HEK293 (cell line): Measurements from ENCODE around the gene KAT2B.
A peak's percentile ranks its signal among the peaks of the same experiment; 100 is the strongest.

Source experiments
- CTCF ChIA-PET: fragments of 350-600 bp; formaldehyde crosslinking; extraction: SDS; loops from one replicate; lab custom pipeline; 2021; ENCODE audit warnings: antibody characterized with exemption; lab: Yijun Ruan, JAX
- POLR2A ChIA-PET: fragments of 300-600 bp; formaldehyde crosslinking; extraction: SDS; loops from one replicate; lab custom pipeline; 2020; ENCODE audit warnings: antibody characterized with exemption, inconsistent platforms; lab: Yijun Ruan, JAX
- H3K27ac ChIP-seq: fragments of 200-500 bp; sonication (Bioruptor generic); 2 replicates; pipeline ENCODE4 v1.5.1; 2014; ENCODE audit warnings: low read depth, low read length, control low read depth, inconsistent platforms; ENCODE audit errors: extremely low read depth
- H3K36me3 ChIP-seq, 2 experiments: fragments of 200-500 bp in 1 of 2; sonication (Bioruptor generic) in 1 of 2; 1 replicate in 1 of 2; 2 replicates in 1 of 2; pipeline ENCODE4 v1.5.1; 2014 to 2017; ENCODE audit warnings: inconsistent platforms in 2 of 2, low read length in 2 of 2; ENCODE audit not compliant: control insufficient read depth in 2 of 2, insufficient read depth in 1 of 2
- H3K4me1 ChIP-seq: fragments of 200-500 bp; sonication (Bioruptor generic); 2 replicates; pipeline ENCODE4 v1.5.1; 2014; ENCODE audit warnings: mild to moderate bottlenecking, low read length, inconsistent platforms; ENCODE audit not compliant: control insufficient read depth, insufficient read depth
- H3K4me3 ChIP-seq: 2 replicates; pipeline ENCODE4 v1.5.1; 2011; ENCODE audit warnings: low read depth, mild to moderate bottlenecking, control low read depth, low read length, moderate library complexity
- H3K9me3 ChIP-seq: fragments of 200-500 bp; sonication (Bioruptor generic); 2 replicates; pipeline ENCODE4 v1.5.1; 2014; ENCODE audit warnings: low read depth, low read length, inconsistent platforms; ENCODE audit not compliant: control insufficient read depth, insufficient read depth
- BCL11A ChIP-seq: fragments of 450-650 bp; formaldehyde crosslinking; IDR thresholded peaks from 2 replicates; pipeline ENCODE4 v1.5.1; 2016; ENCODE audit warnings: low read depth, missing biosample characterization, missing genetic modification characterization
- GLI2 ChIP-seq: fragments of 450-650 bp; formaldehyde crosslinking; IDR thresholded peaks from 2 replicates; pipeline ENCODE4; 2017; ENCODE audit warnings: missing biosample characterization, missing genetic modification characterization, low read depth, borderline replicate concordance
- GLIS1 ChIP-seq: fragments of 450-650 bp; formaldehyde crosslinking; IDR thresholded peaks from 2 replicates; pipeline ENCODE4 v1.5.1; 2016; ENCODE audit warnings: missing biosample characterization, missing genetic modification characterization
- IKZF3 ChIP-seq: fragments of 450-650 bp; IDR thresholded peaks from 2 replicates; pipeline ENCODE4 v1.5.0; 2018; ENCODE audit warnings: missing biosample characterization, mild to moderate bottlenecking, missing genetic modification characterization, moderate library complexity
- KLF1 ChIP-seq: fragments of 450-650 bp; formaldehyde crosslinking; IDR thresholded peaks from 2 replicates; pipeline ENCODE4 v1.5.1; 2016; ENCODE audit warnings: missing biosample characterization, missing genetic modification characterization
- MZF1 ChIP-seq: fragments of 450-650 bp; formaldehyde crosslinking; IDR thresholded peaks from 2 replicates; pipeline ENCODE4 v1.5.1; 2017; ENCODE audit warnings: missing biosample characterization, missing genetic modification characterization, borderline replicate concordance
- OSR2 ChIP-seq: fragments of 450-650 bp; formaldehyde crosslinking; IDR thresholded peaks from 2 replicates; pipeline ENCODE4 v1.5.1; 2016; ENCODE audit warnings: missing biosample characterization, missing genetic modification characterization
- REPIN1 ChIP-seq: fragments of 450-650 bp; formaldehyde crosslinking; IDR thresholded peaks from 2 replicates; pipeline ENCODE4 v1.5.1; 2017; ENCODE audit warnings: missing biosample characterization, missing genetic modification characterization, low read depth
- SP7 ChIP-seq: fragments of 450-650 bp; formaldehyde crosslinking; IDR thresholded peaks from 2 replicates; pipeline ENCODE4 v1.5.1; 2016; ENCODE audit warnings: missing biosample characterization, missing genetic modification characterization
- WT1 ChIP-seq: fragments of 450-650 bp; formaldehyde crosslinking; IDR thresholded peaks from 2 replicates; pipeline ENCODE4 v1.5.1; 2016; ENCODE audit warnings: missing biosample characterization, missing genetic modification characterization
- ZBTB17 ChIP-seq: fragments of 450-650 bp; formaldehyde crosslinking; IDR thresholded peaks from 2 replicates; pipeline ENCODE4 v1.5.1; 2016; ENCODE audit warnings: missing biosample characterization, missing genetic modification characterization
- ZBTB20 ChIP-seq: fragments of 450-650 bp; formaldehyde crosslinking; IDR thresholded peaks from 2 replicates; pipeline ENCODE4 v1.5.1; 2016; ENCODE audit warnings: missing biosample characterization, missing genetic modification characterization
- ZBTB48 ChIP-seq: fragments of 450-650 bp; formaldehyde crosslinking; IDR thresholded peaks from 2 replicates; pipeline ENCODE4 v1.5.1; 2016; ENCODE audit warnings: missing biosample characterization, missing genetic modification characterization
- ZNF184 ChIP-seq: fragments of 450-650 bp; IDR thresholded peaks from 2 replicates; pipeline ENCODE4 v1.5.1; 2018; ENCODE audit warnings: missing biosample characterization, mild to moderate bottlenecking, missing genetic modification characterization
- ZNF2 ChIP-seq: fragments of 450-650 bp; formaldehyde crosslinking; IDR thresholded peaks from 2 replicates; pipeline ENCODE4 v1.5.1; 2016; ENCODE audit warnings: missing biosample characterization, missing genetic modification characterization
- ZNF211 ChIP-seq: fragments of 450-650 bp; formaldehyde crosslinking; IDR thresholded peaks from 2 replicates; pipeline ENCODE4 v1.5.1; 2016; ENCODE audit warnings: low read depth, missing biosample characterization, missing genetic modification characterization
- ZNF24 ChIP-seq: fragments of 450-650 bp; formaldehyde crosslinking; IDR thresholded peaks from 2 replicates; pipeline ENCODE4 v1.5.1; 2016; ENCODE audit warnings: missing biosample characterization, missing genetic modification characterization
- ZNF341 ChIP-seq: fragments of 450-650 bp; formaldehyde crosslinking; IDR thresholded peaks from 2 replicates; pipeline ENCODE4; 2016; ENCODE audit warnings: low read depth, missing biosample characterization, missing genetic modification characterization
- ZNF366 ChIP-seq: fragments of 450-650 bp; formaldehyde crosslinking; conservative IDR thresholded peaks from 2 replicates; pipeline ENCODE4 v1.5.1; 2016; ENCODE audit warnings: missing biosample characterization, missing genetic modification characterization
- ZNF416 ChIP-seq: fragments of 450-650 bp; formaldehyde crosslinking; IDR thresholded peaks from 2 replicates; pipeline ENCODE4 v1.5.1; 2016; ENCODE audit warnings: missing biosample characterization, missing genetic modification characterization
- ZNF423 ChIP-seq: fragments of 450-650 bp; formaldehyde crosslinking; IDR thresholded peaks from 2 replicates; pipeline ENCODE4 v1.5.1; 2016; ENCODE audit warnings: missing biosample characterization, missing genetic modification characterization
- ZNF426 ChIP-seq: fragments of 450-650 bp; formaldehyde crosslinking; IDR thresholded peaks from 2 replicates; pipeline ENCODE4 v1.5.1; 2017; ENCODE audit warnings: missing biosample characterization, missing genetic modification characterization, mild to moderate bottlenecking, inconsistent platforms, moderate library complexity
- ZNF433 ChIP-seq: fragments of 450-650 bp; formaldehyde crosslinking; IDR thresholded peaks from 2 replicates; pipeline ENCODE4 v1.5.1; 2016; ENCODE audit warnings: missing biosample characterization, missing genetic modification characterization, low read depth
- ZNF473 ChIP-seq: fragments of 450-650 bp; formaldehyde crosslinking; IDR thresholded peaks from 2 replicates; pipeline ENCODE4 v1.5.1; 2017; ENCODE audit warnings: missing biosample characterization, missing genetic modification characterization
- ZNF501 ChIP-seq: fragments of 450-650 bp; formaldehyde crosslinking; IDR thresholded peaks from 2 replicates; pipeline ENCODE4 v1.5.1; 2016; ENCODE audit warnings: missing biosample characterization, missing genetic modification characterization
- ZNF561 ChIP-seq: fragments of 450-650 bp; IDR thresholded peaks from 2 replicates; pipeline ENCODE4 v1.5.1; 2018; ENCODE audit warnings: missing biosample characterization, missing genetic modification characterization, borderline replicate concordance
- ZNF596 ChIP-seq: fragments of 450-650 bp; IDR thresholded peaks from 2 replicates; pipeline ENCODE4 v1.5.0; 2018; ENCODE audit warnings: missing biosample characterization, mild to moderate bottlenecking, missing genetic modification characterization, moderate library complexity
- ZNF600 ChIP-seq: fragments of 450-650 bp; formaldehyde crosslinking; IDR thresholded peaks from 2 replicates; pipeline ENCODE4 v1.5.1; 2016; ENCODE audit warnings: missing biosample characterization, missing genetic modification characterization
- ZNF629 ChIP-seq: fragments of 450-650 bp; formaldehyde crosslinking; IDR thresholded peaks from 2 replicates; pipeline ENCODE4 v1.5.1; 2017; ENCODE audit warnings: missing biosample characterization, missing genetic modification characterization
- ZNF692 ChIP-seq: fragments of 450-650 bp; formaldehyde crosslinking; IDR thresholded peaks from 2 replicates; pipeline ENCODE4 v1.5.1; 2016; ENCODE audit warnings: missing biosample characterization, missing genetic modification characterization
- ZNF843 ChIP-seq: fragments of 450-650 bp; formaldehyde crosslinking; IDR thresholded peaks from 2 replicates; pipeline ENCODE4 v1.5.1; 2016; ENCODE audit warnings: missing biosample characterization, missing genetic modification characterization
- TF ChIP-seq, protein P1 (sequence below): fragments of 450-650 bp; formaldehyde crosslinking; IDR thresholded peaks from 2 replicates; pipeline ENCODE4 v1.5.1; 2016; ENCODE audit warnings: missing biosample characterization, missing genetic modification characterization
- TF ChIP-seq, protein P2 (sequence below): fragments of 450-650 bp; formaldehyde crosslinking; IDR thresholded peaks from 2 replicates; pipeline ENCODE4 v1.5.1; 2016; ENCODE audit warnings: missing biosample characterization, missing genetic modification characterization

Gene KAT2B

DNA sequence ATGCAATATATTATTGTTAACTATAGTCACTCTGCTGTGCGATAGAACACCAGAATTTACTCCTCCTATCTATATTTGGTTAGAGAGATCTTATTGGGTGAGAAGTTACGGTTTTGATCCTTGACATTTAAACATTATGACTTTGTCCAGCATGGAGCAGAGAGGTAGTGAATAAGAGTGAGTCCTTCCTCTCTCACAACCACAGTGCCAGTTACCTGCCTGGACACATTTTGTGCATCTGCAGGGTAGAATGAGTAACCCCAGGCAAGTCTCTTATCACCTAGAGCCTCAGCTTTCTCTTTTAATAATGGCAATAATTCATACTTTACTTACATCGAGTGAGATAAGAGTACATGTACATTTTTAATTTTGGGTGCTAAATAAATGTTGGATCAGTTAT lies 24.1 kb downstream of the KAT2B start:
- CTCF ChIA-PET, result interaction anchor here (0.6 kb wide), 1 partner anchor 181 kb away, joined by 3 read pairs; no protein-coding TSS in a partner anchor
- no peak for TF ChIP-seq ZNF600 (tag by site-specific recombination)
- no peak for TF ChIP-seq REPIN1 (tag by site-specific recombination)
- TF ChIP-seq, all 188 proteins: peak for 0
- POLR2A ChIA-PET, result no interaction called here
- H3K27ac ChIP-seq, result no peak overlapping the region
- H3K36me3 ChIP-seq, result no peaks in the 10 kb centered on the region
- no peaks in the 10 kb centered on the region for H3K9me3 ChIP-seq
- H3K4me3 ChIP-seq, result no peak overlapping the region
- peaks cover 9% of the 10 kb centered on the region for H3K4me1 ChIP-seq

DNA sequence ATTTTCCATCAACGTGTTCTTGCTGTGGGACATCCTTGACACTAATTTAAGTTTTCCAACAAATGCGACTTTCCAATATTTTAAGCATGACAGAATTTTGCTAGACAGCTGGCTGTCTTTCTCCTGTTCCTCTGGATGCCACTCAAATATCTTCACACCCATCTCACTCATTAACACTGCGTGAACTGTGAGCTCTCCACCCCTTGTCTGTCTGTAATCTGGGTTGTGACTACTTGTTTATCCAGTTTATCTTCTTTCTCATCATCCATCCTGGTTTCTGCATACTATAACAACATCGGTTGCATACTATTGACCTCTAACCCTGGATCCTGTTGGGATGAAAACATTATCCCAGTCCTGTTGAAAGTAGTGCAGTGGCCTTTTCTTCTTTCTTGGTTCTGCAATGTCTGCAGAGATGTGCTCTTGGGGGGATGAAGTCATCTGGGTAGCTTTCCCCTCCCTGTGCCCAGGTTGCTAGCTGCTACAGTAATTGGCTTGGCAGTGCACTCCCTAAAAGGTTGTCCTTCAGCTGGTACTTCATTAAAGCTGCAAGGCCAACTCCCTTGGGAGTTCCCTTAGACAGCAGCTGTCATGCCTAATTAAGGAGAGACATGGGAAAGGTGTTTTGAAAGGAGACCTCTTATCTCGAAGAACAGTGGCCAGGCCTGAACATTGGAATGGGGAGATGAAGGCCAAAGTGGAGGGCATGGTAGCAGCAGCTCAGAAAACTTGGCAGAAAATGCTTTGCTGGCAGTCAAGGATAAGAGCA lies 24.7 kb downstream of the KAT2B start:
- CTCF ChIA-PET, result no interaction called here
- POLR2A ChIA-PET, result interaction anchor here (0.8 kb wide), 1 partner anchor 24 kb away, joined by 4 read pairs; no protein-coding TSS in a partner anchor
- no peaks in the 10 kb centered on the region for H3K9me3 ChIP-seq
- peaks cover 9% of the 10 kb centered on the region for H3K4me1 ChIP-seq
- H3K36me3 ChIP-seq, result no peaks in the 10 kb centered on the region
- TF ChIP-seq ZNF692 (tag by site-specific recombination), result peak; percentile 17; the same call in 1 of the 2 replicates
- no peak for TF ChIP-seq ZNF211 (tag by site-specific recombination)
- TF ChIP-seq IKZF3, result peak; percentile 61
- TF ChIP-seq, protein P1, sequence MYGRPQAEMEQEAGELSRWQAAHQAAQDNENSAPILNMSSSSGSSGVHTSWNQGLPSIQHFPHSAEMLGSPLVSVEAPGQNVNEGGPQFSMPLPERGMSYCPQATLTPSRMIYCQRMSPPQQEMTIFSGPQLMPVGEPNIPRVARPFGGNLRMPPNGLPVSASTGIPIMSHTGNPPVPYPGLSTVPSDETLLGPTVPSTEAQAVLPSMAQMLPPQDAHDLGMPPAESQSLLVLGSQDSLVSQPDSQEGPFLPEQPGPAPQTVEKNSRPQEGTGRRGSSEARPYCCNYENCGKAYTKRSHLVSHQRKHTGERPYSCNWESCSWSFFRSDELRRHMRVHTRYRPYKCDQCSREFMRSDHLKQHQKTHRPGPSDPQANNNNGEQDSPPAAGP (tag by site-specific recombination), result peak; percentile 90
- TF ChIP-seq ZNF561 (tag by site-specific recombination), result peak; percentile 44; the same call in 1 of the 2 replicates
- no peak for TF ChIP-seq ZNF426 (tag by site-specific recombination)
- TF ChIP-seq ZNF596, result no peak
- TF ChIP-seq OSR2, result peak; percentile 93
- 0 out of 2 replicates have a peak, but pooled peaks have one; percentile 14 for TF ChIP-seq ZNF629
- TF ChIP-seq ZNF366 (tag by site-specific recombination), result peak; percentile 75
- TF ChIP-seq GLIS1 (tag by site-specific recombination), result 0 out of 2 replicates have a peak, but pooled peaks have one; percentile 14
- no peak for TF ChIP-seq GLI2
- peak; percentile 96 for TF ChIP-seq WT1 (tag by site-specific recombination)
- TF ChIP-seq ZNF600 (tag by site-specific recombination), result 0 out of 2 replicates have a peak, but pooled peaks have one; percentile 38
- no peak for TF ChIP-seq ZNF473
- TF ChIP-seq, protein P2, sequence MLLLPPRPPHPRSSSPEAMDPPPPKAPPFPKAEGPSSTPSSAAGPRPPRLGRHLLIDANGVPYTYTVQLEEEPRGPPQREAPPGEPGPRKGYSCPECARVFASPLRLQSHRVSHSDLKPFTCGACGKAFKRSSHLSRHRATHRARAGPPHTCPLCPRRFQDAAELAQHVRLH (tag by site-specific recombination), result no peak
- TF ChIP-seq ZNF423 (tag by site-specific recombination), result no peak
- no peak for TF ChIP-seq ZNF341 (tag by site-specific recombination)
- peak; percentile 67; the same call in 1 of the 2 replicates for TF ChIP-seq SP7 (tag by site-specific recombination)
- no peak for TF ChIP-seq ZNF24 (tag by site-specific recombination)
- TF ChIP-seq ZBTB20 (tag by site-specific recombination), result peak; percentile 41; the same call in 1 of the 2 replicates
- TF ChIP-seq ZBTB17 (tag by site-specific recombination), result peak; percentile 32; the same call in 1 of the 2 replicates
- peak; percentile 27; the same call in 1 of the 2 replicates for TF ChIP-seq ZNF843 (tag by site-specific recombination)
- no peak for TF ChIP-seq ZNF433 (tag by site-specific recombination)
- peak; percentile 45; the same call in 1 of the 2 replicates for TF ChIP-seq ZBTB48 (tag by site-specific recombination)
- 0 out of 2 replicates have a peak, but pooled peaks have one; percentile 1 for TF ChIP-seq ZNF184 (tag by site-specific recombination)
- peak; percentile 47; the same call in 1 of the 2 replicates for TF ChIP-seq MZF1
- no peak for TF ChIP-seq ZNF416
- peak; percentile 48; the same call in 1 of the 2 replicates for TF ChIP-seq KLF1 (tag by site-specific recombination)
- 0 out of 2 replicates have a peak, but pooled peaks have one; percentile 35 for TF ChIP-seq ZNF2 (tag by site-specific recombination)
- no peak for TF ChIP-seq BCL11A (tag by site-specific recombination)
- TF ChIP-seq ZNF501, result 0 out of 2 replicates have a peak, but pooled peaks have one; percentile 20
- TF ChIP-seq, all 188 proteins: peak for 20
- Histone ChIP-seq H3K27ac (no peak overlapping the region), H3K4me3 (no peak overlapping the region)
